Neural cell (in vitro differentiated cells): ENCODE results near the gene CLINT1.

Experiments
- EZH2 ChIP-seq: fragments of 200-600, 300-800 bp; shearing (Covaris generic), sonication (generic); IDR thresholded peaks from 2 replicates; pipeline ENCODE4 v1.6.1; 2014; ENCODE audit warnings: antibody characterized with exemption, low read length, borderline replicate concordance, mild to moderate bottlenecking; ENCODE audit not compliant: insufficient read depth, poor library complexity, severe bottlenecking
- TF ChIP-seq, protein P1 (sequence below): fragments of 450-650 bp; IDR thresholded peaks from 2 replicates; pipeline ENCODE4 v1.5.1; 2014; ENCODE audit warnings: antibody characterized with exemption, mild to moderate bottlenecking, moderate library complexity; ENCODE audit not compliant: poor library complexity, severe bottlenecking

DNA sequence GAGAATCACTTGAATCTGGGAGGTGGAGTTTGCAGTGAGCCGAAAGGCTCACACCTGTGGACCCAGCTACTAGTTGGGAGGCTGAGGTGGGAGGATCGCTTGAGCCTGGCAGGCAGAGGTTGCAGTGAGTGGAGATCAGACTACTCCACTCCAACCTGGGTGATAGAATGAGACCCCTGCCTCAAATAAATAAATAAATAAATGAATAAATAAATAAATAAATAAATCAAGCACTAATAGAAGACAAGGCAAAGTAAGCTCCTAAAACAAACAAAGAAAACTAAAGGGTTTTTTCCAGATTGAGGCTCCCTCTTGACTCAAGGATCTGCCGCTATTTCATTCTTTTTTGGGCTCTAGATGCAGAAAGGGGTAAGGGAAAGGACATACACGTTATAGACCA lies 34.7 kb upstream of the CLINT1 start:
- TF ChIP-seq, protein P1, sequence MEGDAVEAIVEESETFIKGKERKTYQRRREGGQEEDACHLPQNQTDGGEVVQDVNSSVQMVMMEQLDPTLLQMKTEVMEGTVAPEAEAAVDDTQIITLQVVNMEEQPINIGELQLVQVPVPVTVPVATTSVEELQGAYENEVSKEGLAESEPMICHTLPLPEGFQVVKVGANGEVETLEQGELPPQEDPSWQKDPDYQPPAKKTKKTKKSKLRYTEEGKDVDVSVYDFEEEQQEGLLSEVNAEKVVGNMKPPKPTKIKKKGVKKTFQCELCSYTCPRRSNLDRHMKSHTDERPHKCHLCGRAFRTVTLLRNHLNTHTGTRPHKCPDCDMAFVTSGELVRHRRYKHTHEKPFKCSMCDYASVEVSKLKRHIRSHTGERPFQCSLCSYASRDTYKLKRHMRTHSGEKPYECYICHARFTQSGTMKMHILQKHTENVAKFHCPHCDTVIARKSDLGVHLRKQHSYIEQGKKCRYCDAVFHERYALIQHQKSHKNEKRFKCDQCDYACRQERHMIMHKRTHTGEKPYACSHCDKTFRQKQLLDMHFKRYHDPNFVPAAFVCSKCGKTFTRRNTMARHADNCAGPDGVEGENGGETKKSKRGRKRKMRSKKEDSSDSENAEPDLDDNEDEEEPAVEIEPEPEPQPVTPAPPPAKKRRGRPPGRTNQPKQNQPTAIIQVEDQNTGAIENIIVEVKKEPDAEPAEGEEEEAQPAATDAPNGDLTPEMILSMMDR = no peak
- no peak for TF ChIP-seq EZH2
